SU-DHL-6 (cell line): Measurements from ENCODE around the gene RHCG.
A peak's percentile ranks its signal among the peaks of the same experiment; 100 is the strongest.
"Not testable (repeated sequence)": the region's sequence is repeated elsewhere in the genome, so short reads cannot be mapped to it uniquely, and the experiment has no call there.

Experiments used
- H2AFZ ChIP-seq: fragments of 200-600 bp; sonication (generic); 2 replicates; pipeline ENCODE4 v1.6.1; 2014; ENCODE audit warnings: low read depth, mild to moderate bottlenecking, moderate library complexity, mixed read lengths, antibody characterized with exemption, low read length; ENCODE audit not compliant: severe bottlenecking
- H3F3A ChIP-seq: fragments of 200-600 bp; shearing (Covaris generic); 2 replicates; pipeline ENCODE4 v1.6.0; 2016; ENCODE audit warnings: antibody characterized with exemption, mild to moderate bottlenecking; ENCODE audit not compliant: insufficient read depth
- H3K27ac ChIP-seq: fragments of 200-600 bp; sonication (generic); 2 replicates; pipeline ENCODE4 v1.5.1; 2016; ENCODE audit warnings: low read depth, mild to moderate bottlenecking, low read length, moderate library complexity, mixed read lengths
- H3K27me3 ChIP-seq: fragments of 200-600 bp; sonication (generic), shearing (Covaris generic); 2 replicates; pipeline ENCODE4 v1.6.0; 2014; ENCODE audit warnings: mild to moderate bottlenecking, low read length
- H3K36me3 ChIP-seq: fragments of 200-600 bp; sonication (generic); 2 replicates; pipeline ENCODE4 v1.6.1; 2014; ENCODE audit warnings: mild to moderate bottlenecking, low read length, mixed read lengths
- H3K4me2 ChIP-seq: fragments of 300-600, 200-600 bp; shearing (Covaris generic), sonication (generic); 2 replicates; pipeline ENCODE4 v1.6.0; 2014; ENCODE audit warnings: low read length, low read depth, mild to moderate bottlenecking; ENCODE audit not compliant: poor library complexity, severe bottlenecking
- H3K4me3 ChIP-seq: fragments of 200-600 bp; sonication (generic); 2 replicates; pipeline ENCODE4 v1.5.1; 2014; ENCODE audit warnings: antibody characterized with exemption, low read length, mild to moderate bottlenecking, mixed read lengths; ENCODE audit not compliant: insufficient read depth, poor library complexity, severe bottlenecking
- H3K79me2 ChIP-seq: fragments of 200-600 bp; sonication (generic); 2 replicates; pipeline ENCODE4 v1.6.1; 2014; ENCODE audit warnings: mild to moderate bottlenecking, low read length, moderate library complexity; ENCODE audit not compliant: insufficient read depth
- H3K9ac ChIP-seq: fragments of 200-600 bp; sonication (generic); 2 replicates; pipeline ENCODE4 v1.7.0; 2014; ENCODE audit warnings: mild to moderate bottlenecking, low read length
- H3K9me2 ChIP-seq: fragments of 200-600 bp; sonication (generic); replicated peaks from 2 replicates; pipeline ENCODE4 v1.6.1; 2014; ENCODE audit warnings: low read length; ENCODE audit not compliant: insufficient read depth
- H3K9me3 ChIP-seq: fragments of 200-600 bp; sonication (generic); 2 replicates; pipeline ENCODE4 v1.6.1; 2014; ENCODE audit warnings: low read length, mixed read lengths; ENCODE audit not compliant: insufficient read depth
- H4K20me1 ChIP-seq: fragments of 200-600 bp; sonication (generic); 2 replicates; pipeline ENCODE4 v1.6.1; 2014; ENCODE audit warnings: low read depth, mild to moderate bottlenecking, antibody characterized with exemption, low read length, moderate library complexity, mixed read lengths
- EZH2phosphoT487 ChIP-seq: fragments of 200-600 bp; sonication (generic), shearing (Covaris generic); conservative IDR thresholded peaks from 2 replicates; pipeline ENCODE4 v1.6.1; 2018; ENCODE audit warnings: mild to moderate bottlenecking, antibody characterized with exemption, low read length, moderate library complexity, mixed read lengths
- TF ChIP-seq, protein P1 (sequence below): fragments of 200-600 bp; sonication (generic); IDR thresholded peaks from one replicate; pipeline ENCODE4 v1.5.1; 2017; ENCODE audit warnings: antibody characterized with exemption, mild to moderate bottlenecking, low read length, moderate library complexity; ENCODE audit not compliant: insufficient read depth, poor library complexity, severe bottlenecking

Gene RHCG

GRCh38 chr15:89475661-89476060 lies 20.7 kb downstream of the RHCG start:
- no peaks in the 10 kb centered on the region for H3K36me3 ChIP-seq
- TF ChIP-seq, protein P1, sequence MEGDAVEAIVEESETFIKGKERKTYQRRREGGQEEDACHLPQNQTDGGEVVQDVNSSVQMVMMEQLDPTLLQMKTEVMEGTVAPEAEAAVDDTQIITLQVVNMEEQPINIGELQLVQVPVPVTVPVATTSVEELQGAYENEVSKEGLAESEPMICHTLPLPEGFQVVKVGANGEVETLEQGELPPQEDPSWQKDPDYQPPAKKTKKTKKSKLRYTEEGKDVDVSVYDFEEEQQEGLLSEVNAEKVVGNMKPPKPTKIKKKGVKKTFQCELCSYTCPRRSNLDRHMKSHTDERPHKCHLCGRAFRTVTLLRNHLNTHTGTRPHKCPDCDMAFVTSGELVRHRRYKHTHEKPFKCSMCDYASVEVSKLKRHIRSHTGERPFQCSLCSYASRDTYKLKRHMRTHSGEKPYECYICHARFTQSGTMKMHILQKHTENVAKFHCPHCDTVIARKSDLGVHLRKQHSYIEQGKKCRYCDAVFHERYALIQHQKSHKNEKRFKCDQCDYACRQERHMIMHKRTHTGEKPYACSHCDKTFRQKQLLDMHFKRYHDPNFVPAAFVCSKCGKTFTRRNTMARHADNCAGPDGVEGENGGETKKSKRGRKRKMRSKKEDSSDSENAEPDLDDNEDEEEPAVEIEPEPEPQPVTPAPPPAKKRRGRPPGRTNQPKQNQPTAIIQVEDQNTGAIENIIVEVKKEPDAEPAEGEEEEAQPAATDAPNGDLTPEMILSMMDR, result no peak
- no peak for TF ChIP-seq EZH2phosphoT487
- H3K79me2 ChIP-seq, result no peaks in the 10 kb centered on the region
- H3K27me3 ChIP-seq, result no peaks in the 10 kb centered on the region
- H3K9me2 ChIP-seq, result no peaks in the 10 kb centered on the region
- no peak overlapping the region for H3K9ac ChIP-seq
- H3K4me2 ChIP-seq, result no peak overlapping the region
- no peak overlapping the region for H3K4me3 ChIP-seq
- no peak overlapping the region for H2AFZ ChIP-seq
- H4K20me1 ChIP-seq, result no peaks in the 10 kb centered on the region
- no peaks in the 10 kb centered on the region for H3F3A ChIP-seq
- no peak overlapping the region for H3K27ac ChIP-seq
- no peaks in the 10 kb centered on the region for H3K9me3 ChIP-seq

DNA sequence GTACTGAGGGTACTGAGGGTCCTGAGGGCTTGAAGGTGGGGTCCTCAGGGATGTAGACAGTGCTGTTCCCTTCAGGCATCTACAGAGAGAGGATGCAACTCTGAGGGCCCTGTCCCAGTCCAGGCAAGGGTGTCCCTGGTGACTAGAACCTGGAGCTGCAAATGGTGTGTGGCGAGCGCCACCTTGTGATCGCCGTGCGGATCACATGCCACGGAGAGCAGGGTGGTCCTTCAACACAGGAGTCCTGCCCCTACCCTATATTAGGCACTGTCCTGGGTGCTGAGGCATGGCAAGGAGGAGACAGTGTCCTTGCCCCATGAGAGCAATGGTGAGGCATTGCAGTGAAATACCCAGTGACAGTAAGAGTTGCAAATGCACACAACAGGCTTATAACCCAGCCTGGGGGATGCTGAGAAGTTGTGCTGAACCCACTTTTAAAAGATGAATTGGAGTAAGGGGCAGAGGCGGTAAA lies 23.6 kb downstream of the RHCG start:
- Histone ChIP-seq H3K9me2 (no peaks in the 10 kb centered on the region), H3K9me3 (no peaks in the 10 kb centered on the region), H3F3A (no peaks in the 10 kb centered on the region), H3K36me3 (no peaks in the 10 kb centered on the region), H4K20me1 (no peaks in the 10 kb centered on the region), H3K27me3 (no peaks in the 10 kb centered on the region), H3K4me2 (no peak overlapping the region), H3K9ac (no peak overlapping the region), H3K79me2 (no peaks in the 10 kb centered on the region), H3K27ac (no peak overlapping the region), H2AFZ (no peak overlapping the region), H3K4me3 (no peak overlapping the region)
- TF ChIP-seq, protein P1, result peak; percentile 85
- TF ChIP-seq EZH2phosphoT487, result no peak

GRCh38 chr15:89469426-89470096 lies 26.8 kb downstream of the RHCG start:
- Histone ChIP-seq H3K27ac (no peak overlapping the region), H3K4me2 (no peak overlapping the region), H2AFZ (no peak overlapping the region), H3K9ac (no peak overlapping the region), H3K4me3 (no peak overlapping the region), H3K27me3 (no peaks in the 10 kb centered on the region), H3K79me2 (no peaks in the 10 kb centered on the region), H4K20me1 (no peaks in the 10 kb centered on the region), H3F3A (no peaks in the 10 kb centered on the region), H3K9me2 (no peaks in the 10 kb centered on the region), H3K9me3 (no peaks in the 10 kb centered on the region), H3K36me3 (no peaks in the 10 kb centered on the region)
- TF ChIP-seq EZH2phosphoT487, result no peak
- TF ChIP-seq, protein P1, result no peak

GRCh38 chr15:89468813-89469212 lies 27.6 kb downstream of the RHCG start:
- H4K20me1 ChIP-seq, H3K79me2 ChIP-seq, H3K9me2 ChIP-seq, H3K9me3 ChIP-seq, H3K4me2 ChIP-seq, H3F3A ChIP-seq, H3K27me3 ChIP-seq, H3K9ac ChIP-seq, H3K27ac ChIP-seq, H2AFZ ChIP-seq, H3K4me3 ChIP-seq, H3K36me3 ChIP-seq: not testable (repeated sequence)
